RWPE2 (cell line): Measurements from ENCODE around the gene FAM13C.

Experiments
- ATAC-seq: fragments of 200-7000 bp; cut with Tn5 transposase; 3 replicates; pipeline ENCODE4 v1.9.1; 2021; ENCODE audit warnings: low read depth
- DNase-seq: peaks from one replicate; pipeline ENCODE4 v3.0.0-alpha.2; 2020; ENCODE audit warnings: low spot score
- H3K27ac ChIP-seq: fragments of 450-650 bp; 2 replicates; pipeline ENCODE4 v1.5.1; 2017; ENCODE audit warnings: mild to moderate bottlenecking; ENCODE audit not compliant: poor library complexity, severe bottlenecking
- H3K27me3 ChIP-seq: fragments of 250-450 bp; sonication (Bioruptor Pico); 2 replicates; pipeline ENCODE4 v1.5.1; 2021; ENCODE audit warnings: mild to moderate bottlenecking, moderate library complexity; ENCODE audit not compliant: insufficient read depth, poor library complexity, severe bottlenecking
- H3K36me3 ChIP-seq: fragments of 250-450 bp; sonication (Bioruptor Pico); 2 replicates; pipeline ENCODE4 v1.5.1; 2020; ENCODE audit warnings: low read depth, mild to moderate bottlenecking, moderate library complexity
- H3K4me1 ChIP-seq: fragments of 250-450 bp; sonication (Bioruptor Pico); 2 replicates; pipeline ENCODE4 v1.5.1; 2021; ENCODE audit warnings: mild to moderate bottlenecking, moderate library complexity; ENCODE audit not compliant: insufficient read depth, poor library complexity, severe bottlenecking
- H3K4me3 ChIP-seq: fragments of 250-450 bp; sonication (Bioruptor Pico); 2 replicates; pipeline ENCODE4 v1.5.1; 2021; ENCODE audit warnings: mild to moderate bottlenecking, moderate library complexity; ENCODE audit not compliant: severe bottlenecking
- H3K9me3 ChIP-seq: fragments of 250-450 bp; sonication (Bioruptor Pico); 2 replicates; pipeline ENCODE4 v1.5.1; 2021; ENCODE audit warnings: mild to moderate bottlenecking, moderate library complexity; ENCODE audit not compliant: severe bottlenecking
- TF ChIP-seq, protein P1 (sequence below): fragments of 450-650 bp; IDR thresholded peaks from one replicate; pipeline ENCODE4 v1.5.1; 2017; ENCODE audit warnings: mild to moderate bottlenecking, moderate library complexity; ENCODE audit not compliant: poor library complexity, severe bottlenecking

FAM13C gene

DNA sequence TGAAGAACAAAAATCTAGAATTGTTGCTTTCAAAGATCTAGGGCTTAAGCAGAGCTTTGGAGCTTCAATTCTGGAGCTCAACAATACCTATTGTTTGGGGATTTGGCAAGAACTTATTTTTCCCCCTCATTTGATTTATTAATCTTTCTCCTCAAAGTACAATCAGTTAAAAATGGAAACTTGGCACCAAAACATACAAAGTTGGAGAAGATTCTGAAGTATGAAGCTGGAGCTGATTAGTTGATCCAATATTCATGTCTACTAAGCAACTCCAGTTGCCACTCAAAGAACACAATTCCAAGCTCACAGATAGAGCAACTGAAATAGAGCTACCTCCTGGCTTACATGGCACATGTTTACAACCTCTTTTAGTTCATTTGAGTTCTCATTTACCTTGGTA, 3.8 kb downstream of the FAM13C start:
- no peak for DNase-seq
- Histone ChIP-seq H3K36me3 (no peaks in the 10 kb centered on the region), H3K27ac (no peak overlapping the region), H3K27me3 (peaks cover 7% of the 10 kb centered on the region), H3K4me1 (no peaks in the 10 kb centered on the region), H3K9me3 (no peaks in the 10 kb centered on the region), H3K4me3 (no peak overlapping the region)
- no peak for ATAC-seq
- TF ChIP-seq, protein P1, sequence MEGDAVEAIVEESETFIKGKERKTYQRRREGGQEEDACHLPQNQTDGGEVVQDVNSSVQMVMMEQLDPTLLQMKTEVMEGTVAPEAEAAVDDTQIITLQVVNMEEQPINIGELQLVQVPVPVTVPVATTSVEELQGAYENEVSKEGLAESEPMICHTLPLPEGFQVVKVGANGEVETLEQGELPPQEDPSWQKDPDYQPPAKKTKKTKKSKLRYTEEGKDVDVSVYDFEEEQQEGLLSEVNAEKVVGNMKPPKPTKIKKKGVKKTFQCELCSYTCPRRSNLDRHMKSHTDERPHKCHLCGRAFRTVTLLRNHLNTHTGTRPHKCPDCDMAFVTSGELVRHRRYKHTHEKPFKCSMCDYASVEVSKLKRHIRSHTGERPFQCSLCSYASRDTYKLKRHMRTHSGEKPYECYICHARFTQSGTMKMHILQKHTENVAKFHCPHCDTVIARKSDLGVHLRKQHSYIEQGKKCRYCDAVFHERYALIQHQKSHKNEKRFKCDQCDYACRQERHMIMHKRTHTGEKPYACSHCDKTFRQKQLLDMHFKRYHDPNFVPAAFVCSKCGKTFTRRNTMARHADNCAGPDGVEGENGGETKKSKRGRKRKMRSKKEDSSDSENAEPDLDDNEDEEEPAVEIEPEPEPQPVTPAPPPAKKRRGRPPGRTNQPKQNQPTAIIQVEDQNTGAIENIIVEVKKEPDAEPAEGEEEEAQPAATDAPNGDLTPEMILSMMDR = no peak

DNA sequence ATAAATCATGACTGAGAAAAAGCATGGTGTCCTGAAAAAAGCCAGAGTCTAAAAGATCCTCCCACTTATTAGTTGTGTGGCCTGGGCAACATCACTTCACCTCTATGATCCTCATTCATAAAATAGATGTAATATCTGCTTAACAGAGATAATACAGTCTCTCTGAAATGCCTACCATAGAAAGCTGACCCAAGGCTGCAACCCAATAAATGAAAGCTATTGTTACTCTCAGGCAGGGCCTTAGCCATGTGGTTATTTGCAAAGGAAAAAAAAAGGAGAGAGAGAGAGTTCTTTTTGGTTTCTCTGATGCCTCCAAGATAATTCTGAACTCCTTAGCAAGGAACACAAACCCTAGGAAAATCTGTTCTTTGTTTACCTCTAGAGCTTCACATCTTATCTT, 7.9 kb downstream of the FAM13C start:
- H3K9me3 ChIP-seq = no peaks in the 10 kb centered on the region
- no peaks in the 10 kb centered on the region for H3K4me1 ChIP-seq
- DNase-seq = no peak
- no peak for ATAC-seq
- no peaks in the 10 kb centered on the region for H3K36me3 ChIP-seq
- TF ChIP-seq, protein P1 = no peak
- H3K4me3 ChIP-seq = no peak overlapping the region
- no peaks in the 10 kb centered on the region for H3K27me3 ChIP-seq
- no peak overlapping the region for H3K27ac ChIP-seq

DNA sequence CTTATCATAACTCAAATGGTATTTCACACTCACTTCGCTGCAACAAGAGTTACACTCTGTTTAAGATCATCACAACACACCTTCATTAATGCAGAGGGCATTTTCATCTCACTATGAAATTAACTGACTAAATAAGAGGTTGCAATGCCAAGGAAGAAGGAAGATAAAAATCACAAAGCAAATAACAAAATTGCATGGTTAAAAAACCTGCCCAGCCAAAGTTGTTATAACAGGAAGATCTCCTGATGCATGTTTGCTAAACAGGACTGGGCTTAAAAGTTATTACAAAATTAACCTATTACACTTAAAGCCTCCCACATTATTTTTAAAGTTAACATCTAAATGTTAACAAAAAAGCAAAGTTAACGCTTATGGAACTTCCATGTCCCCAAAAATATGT, 11.8 kb downstream of the FAM13C start:
- Histone ChIP-seq H3K27ac (no peak overlapping the region), H3K36me3 (no peaks in the 10 kb centered on the region), H3K4me3 (no peak overlapping the region), H3K27me3 (no peaks in the 10 kb centered on the region), H3K4me1 (no peaks in the 10 kb centered on the region), H3K9me3 (no peaks in the 10 kb centered on the region)
- TF ChIP-seq, protein P1 = no peak
- DNase-seq (no peak), ATAC-seq (no peak)

DNA sequence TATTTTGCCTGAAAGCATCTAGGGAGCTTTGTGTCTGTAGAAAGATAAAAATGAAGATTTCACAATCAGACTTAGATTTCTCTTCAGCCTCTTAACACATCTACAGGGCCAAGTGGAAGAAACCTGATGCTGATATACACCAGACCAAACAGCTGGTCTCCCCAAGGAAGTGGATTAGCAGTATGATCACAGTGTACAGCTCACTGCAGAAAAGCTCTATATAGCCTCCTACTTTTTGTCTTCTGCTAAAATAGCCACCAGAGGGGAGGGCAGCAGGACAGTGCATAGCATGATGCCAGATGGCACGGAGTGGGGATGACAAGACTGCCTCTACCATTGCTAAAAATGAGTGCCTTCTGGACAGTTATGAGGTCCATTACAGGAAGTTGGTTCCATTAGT, 16.0 kb downstream of the FAM13C start:
- Histone ChIP-seq H3K4me3 (no peak overlapping the region), H3K27me3 (no peaks in the 10 kb centered on the region), H3K9me3 (no peaks in the 10 kb centered on the region), H3K27ac (no peak overlapping the region), H3K4me1 (no peaks in the 10 kb centered on the region), H3K36me3 (no peaks in the 10 kb centered on the region)
- TF ChIP-seq, protein P1 = no peak
- DNase-seq = no peak
- ATAC-seq = no peak

DNA sequence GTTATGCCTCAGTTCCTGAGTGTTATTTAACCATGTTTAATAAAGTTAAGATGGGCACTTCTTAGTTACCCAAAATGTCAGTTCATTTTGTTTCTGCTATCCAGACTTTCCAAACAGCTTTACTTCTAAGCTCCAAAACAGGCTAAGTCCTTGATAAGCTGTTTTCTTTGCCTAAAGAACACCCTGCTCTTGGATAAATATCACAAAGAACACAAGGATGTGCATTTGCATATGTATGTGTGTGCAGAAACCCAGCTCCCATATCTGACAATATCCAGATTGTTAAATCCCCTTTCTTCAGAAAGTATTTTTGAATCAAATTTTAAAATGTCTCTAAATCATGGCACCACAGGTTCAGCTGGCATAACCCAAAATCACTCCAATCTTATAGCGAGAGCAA, 19.6 kb downstream of the FAM13C start:
- H3K4me3 ChIP-seq = no peak overlapping the region
- TF ChIP-seq, protein P1 = no peak
- no peaks in the 10 kb centered on the region for H3K9me3 ChIP-seq
- no peaks in the 10 kb centered on the region for H3K4me1 ChIP-seq
- ATAC-seq = no peak
- H3K27me3 ChIP-seq = no peaks in the 10 kb centered on the region
- DNase-seq = no peak
- H3K27ac ChIP-seq = no peak overlapping the region
- no peaks in the 10 kb centered on the region for H3K36me3 ChIP-seq
